Cardiac muscle cell (in vitro differentiated cells and primary cell): Measurements from ENCODE around the gene MCHR1. TPM values are rescaled to one million over a fixed set of nuclear protein-coding genes. Genes with fewer than 3 reads are reported as not detected.
A peak's percentile ranks its signal among the peaks of the same experiment; 100 is the strongest.

ENCODE experiments used
- DNase-seq, 2 donors: peaks; one replicate each; pipeline versions ENCODE4 v3.0.0 to v3.0.0-alpha.2; 2010 to 2017; ENCODE audit warnings: low read depth in 1 of 2, low spot score in 1 of 2
- H3K27ac ChIP-seq: fragments of 200-600 bp; sonication (generic); 2 replicates; pipeline ENCODE4 v1.5.1; 2016
- H3K27me3 ChIP-seq: fragments of 200-600 bp; sonication (generic); 2 replicates; pipeline ENCODE4 v1.6.0; 2016; ENCODE audit warnings: control low read depth
- H3K36me3 ChIP-seq: fragments of 200-600 bp; sonication (generic); 2 replicates; pipeline ENCODE4 v1.5.1; 2016; ENCODE audit warnings: control low read depth
- H3K4me1 ChIP-seq: fragments of 200-600 bp; sonication (generic); 2 replicates; pipeline ENCODE4 v1.8.1; 2017; ENCODE audit warnings: low read depth, mild to moderate bottlenecking, mixed run types
- H3K4me3 ChIP-seq: fragments of 200-600 bp; sonication (generic); 2 replicates; pipeline ENCODE4 v1.5.1; 2016; ENCODE audit warnings: mild to moderate bottlenecking
- H3K9me3 ChIP-seq: fragments of 200-600 bp; sonication (generic); 2 replicates; pipeline ENCODE4 v1.5.1; 2017; ENCODE audit warnings: low read depth, mild to moderate bottlenecking, control low read depth
- CTCF ChIP-seq: IDR thresholded peaks from 2 replicates; pipeline ENCODE4 v1.5.1; 2012; ENCODE audit warnings: low read depth, mild to moderate bottlenecking, low read length
- polyA plus RNA-seq: library from polyadenylated mRNA; unstranded; fragments of >200 nt; fragmentation: Nextera tagmentation; extraction: Ambion mirVana; gene quantifications from 2 replicates; pipeline ENCODE4 v1.2.1, GENCODE V29; 2016
- total RNA-seq: library from RNA; depleted of rRNA; stranded (reverse); fragments of >200 nt; gene quantifications from 2 replicates; pipeline ENCODE4 v1.2.3, GENCODE V29; 2016

MCHR1 gene
- total and polyA plus RNA-seq, 2 experiments from 2014 or later, result 0.12 to 0.59 TPM

GRCh38 chr22:40723396-40723933 is 44.2 kb downstream of the MCHR1 start:
- Histone ChIP-seq H3K9me3 (no peaks in the 10 kb centered on the region), H3K4me1 (peaks cover 19% of the 10 kb centered on the region), H3K36me3 (no peaks in the 10 kb centered on the region), H3K27ac (no peak overlapping the region), H3K4me3 (no peak overlapping the region), H3K27me3 (no peaks in the 10 kb centered on the region)
- no peak for DNase-seq
- TF ChIP-seq CTCF, result no peak

GRCh38 chr22:40726514-40726913 is 47.2 kb downstream of the MCHR1 start:
- H3K27ac ChIP-seq, result no peak overlapping the region
- peak in 1 of 2 donors; percentile 50 for DNase-seq
- TF ChIP-seq CTCF, result no peak
- no peaks in the 10 kb centered on the region for H3K27me3 ChIP-seq
- no peak overlapping the region for H3K4me3 ChIP-seq
- no peaks in the 10 kb centered on the region for H3K36me3 ChIP-seq
- H3K4me1 ChIP-seq, result peaks cover 13% of the 10 kb centered on the region
- H3K9me3 ChIP-seq, result no peaks in the 10 kb centered on the region

- H3K36me3 ChIP-seq, result no peaks in the 10 kb centered on the region
- H3K27ac ChIP-seq, result no peak overlapping the region
- DNase-seq, result no peak
- TF ChIP-seq CTCF, result no peak
- no peaks in the 10 kb centered on the region for H3K9me3 ChIP-seq
- H3K27me3 ChIP-seq, result no peaks in the 10 kb centered on the region
- H3K4me3 ChIP-seq, result no peak overlapping the region
- H3K4me1 ChIP-seq, result peaks cover 13% of the 10 kb centered on the region
Observed at GRCh38 chr22:40727070-40727963, 48.0 kb downstream of the MCHR1 start.

- H3K4me1 ChIP-seq, result peaks cover 13% of the 10 kb centered on the region
Observed at GRCh38 chr22:40727964-40728615, 48.8 kb downstream of the MCHR1 start.

More at GRCh38 chr22:40727964-40728615, 48.8 kb downstream of the MCHR1 start:
- no peaks in the 10 kb centered on the region for H3K27me3 ChIP-seq
- H3K27ac ChIP-seq, result peak overlapping the region; percentile 73
- H3K9me3 ChIP-seq, result no peaks in the 10 kb centered on the region
- TF ChIP-seq CTCF, result no peak
- no peaks in the 10 kb centered on the region for H3K36me3 ChIP-seq
- DNase-seq, result no peak
- H3K4me3 ChIP-seq, result no peak overlapping the region
